Activated naive CD4-positive, alpha-beta T cell treated with Interleukin-2 at 50 U/mL for 16 hours (primary cell): ENCODE results near the gene PKHD1.

Source experiments
- DNase-seq: peaks from one replicate; pipeline ENCODE4 v3.0.0-alpha.2; 2020

The PKHD1 gene

GRCh38 chr6:51768087-51768486 is 319.3 kb downstream of the PKHD1 start:
- DNase-seq: no peak

DNA sequence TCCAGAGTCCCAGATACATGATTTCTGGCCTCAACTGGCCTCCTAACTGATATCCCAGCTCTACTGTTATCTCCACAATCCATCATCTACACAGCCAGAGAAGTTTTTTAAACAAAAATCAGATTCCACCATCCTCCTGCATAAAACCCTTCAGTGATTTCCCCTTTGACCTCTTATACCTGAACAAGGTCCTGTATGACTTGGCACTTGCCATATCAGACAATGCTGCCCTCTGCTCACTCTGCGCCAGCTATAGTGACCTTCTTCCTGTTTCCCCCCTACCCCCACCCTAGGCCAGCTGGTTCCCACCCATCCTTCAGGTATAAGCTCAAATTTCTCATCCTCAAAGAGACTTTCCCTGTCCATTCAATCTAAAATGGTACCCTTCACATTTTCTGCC is 322.2 kb downstream of the PKHD1 start:
- DNase-seq: no peak

- no peak for DNase-seq
Observed at GRCh38 chr6:51753635-51754034, 333.8 kb downstream of the PKHD1 start.

GRCh38 chr6:51743999-51744398 is 343.4 kb downstream of the PKHD1 start:
- DNase-seq: no peak

GRCh38 chr6:51740658-51741057 is 346.8 kb downstream of the PKHD1 start:
- no peak for DNase-seq

DNA sequence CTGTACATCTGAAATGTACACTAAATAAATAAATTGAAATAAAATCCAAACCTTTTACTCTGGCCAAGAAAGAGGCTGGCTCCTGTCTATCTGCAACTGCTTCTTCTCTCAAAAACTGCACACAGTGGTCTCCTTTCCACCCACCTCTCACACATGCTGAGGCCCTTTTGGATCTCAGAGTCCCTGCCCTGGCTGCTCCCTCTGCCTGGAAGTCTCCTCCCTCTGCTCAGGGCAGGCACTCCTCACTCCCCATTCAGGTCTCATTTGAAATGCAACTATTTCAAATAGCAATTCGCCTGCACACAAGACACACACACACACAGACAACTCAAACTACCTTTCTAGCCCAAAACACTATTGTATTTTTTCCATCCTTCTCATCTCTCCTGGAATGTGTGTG is 348.8 kb downstream of the PKHD1 start:
- DNase-seq: no peak

DNA sequence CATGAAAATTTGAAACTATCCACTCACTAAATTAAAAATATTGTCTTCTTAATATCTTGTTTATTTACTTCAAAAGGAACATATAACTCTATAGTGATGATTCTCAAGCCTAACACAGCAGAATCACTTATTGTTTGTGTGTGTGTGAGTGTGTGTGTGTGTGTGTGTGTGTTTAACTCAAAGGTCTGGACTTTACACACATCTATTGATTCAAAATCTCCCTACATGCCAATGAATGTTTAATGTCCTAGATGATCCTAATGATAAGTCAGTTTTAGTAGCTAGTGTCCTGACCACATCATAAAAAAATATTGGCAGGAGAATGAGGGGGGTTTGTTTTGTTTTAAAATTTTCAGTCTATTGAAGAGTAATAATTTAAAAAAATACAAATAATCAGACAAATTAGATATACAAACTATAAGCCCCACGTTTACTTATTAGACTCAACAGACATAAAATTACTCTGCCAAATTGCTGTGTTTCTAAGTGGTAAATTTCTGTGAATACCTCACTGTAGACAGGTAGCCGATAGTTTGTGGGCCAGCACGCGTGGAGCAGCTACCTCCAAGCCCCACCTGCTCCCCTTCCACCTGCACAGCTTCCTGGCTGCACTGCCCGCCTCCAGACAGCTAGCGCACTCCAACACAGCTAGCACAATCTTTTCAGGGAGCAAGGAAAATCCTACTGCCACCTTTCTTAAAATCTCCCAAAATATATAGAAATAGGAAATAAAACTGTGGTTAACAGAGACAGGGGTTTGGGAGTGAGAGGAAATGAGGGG is 349.6 kb downstream of the PKHD1 start:
- DNase-seq: no peak

- DNase-seq: no peak
Observed at GRCh38 chr6:51725155-51725554, 362.3 kb downstream of the PKHD1 start.

- DNase-seq: no peak
Observed at GRCh38 chr6:51720327-51720726, 367.1 kb downstream of the PKHD1 start.

GRCh38 chr6:51719297-51719696 is 368.1 kb downstream of the PKHD1 start:
- DNase-seq: no peak

- DNase-seq: no peak
Observed at GRCh38 chr6:51718533-51718932, 368.9 kb downstream of the PKHD1 start.

- no peak for DNase-seq
Observed at GRCh38 chr6:51717477-51717876, 369.9 kb downstream of the PKHD1 start.

GRCh38 chr6:51711876-51712275 is 375.5 kb downstream of the PKHD1 start:
- DNase-seq: no peak

GRCh38 chr6:51706086-51706485 is 381.3 kb downstream of the PKHD1 start:
- DNase-seq: no peak

- no peak for DNase-seq
Observed at GRCh38 chr6:51704932-51705540, 382.4 kb downstream of the PKHD1 start.

DNA sequence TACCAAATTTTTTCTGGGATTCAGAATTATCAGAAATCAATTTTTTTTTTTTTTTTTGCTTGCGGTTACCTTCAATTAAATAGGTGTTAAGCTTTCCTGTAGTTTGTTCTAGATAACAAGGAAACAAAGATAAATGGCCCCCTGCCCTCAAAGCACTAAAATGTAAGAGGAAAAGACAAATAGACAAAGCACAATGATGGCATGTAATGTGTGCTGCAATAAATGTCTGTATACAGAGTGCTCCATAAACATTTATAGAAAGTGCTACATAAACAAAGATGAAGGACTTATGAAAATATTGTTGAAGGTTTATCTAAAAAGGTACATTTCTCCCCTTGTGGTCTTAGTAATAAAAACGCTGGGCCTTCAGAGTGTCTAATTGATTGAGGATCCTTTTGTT is 384.6 kb downstream of the PKHD1 start:
- no peak for DNase-seq

DNA sequence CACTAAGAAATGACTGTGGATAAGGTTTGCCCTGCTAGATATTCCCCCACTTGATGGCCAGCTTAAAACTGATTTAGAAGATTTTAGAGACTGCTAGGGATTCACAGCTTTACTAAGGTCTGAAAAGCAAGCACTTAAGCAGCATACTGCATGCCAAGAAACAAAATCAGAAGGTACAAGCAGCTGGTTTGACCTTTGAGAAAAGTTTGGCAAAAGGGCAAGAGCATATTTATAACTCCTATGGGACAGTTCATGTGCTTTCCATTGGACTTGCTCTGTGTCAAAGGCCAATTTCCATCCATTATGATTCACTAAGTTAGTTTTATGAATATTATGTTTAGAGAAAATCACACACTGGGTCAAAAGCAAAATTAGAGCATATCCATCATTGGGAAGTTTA is 402.8 kb downstream of the PKHD1 start:
- no peak for DNase-seq

DNA sequence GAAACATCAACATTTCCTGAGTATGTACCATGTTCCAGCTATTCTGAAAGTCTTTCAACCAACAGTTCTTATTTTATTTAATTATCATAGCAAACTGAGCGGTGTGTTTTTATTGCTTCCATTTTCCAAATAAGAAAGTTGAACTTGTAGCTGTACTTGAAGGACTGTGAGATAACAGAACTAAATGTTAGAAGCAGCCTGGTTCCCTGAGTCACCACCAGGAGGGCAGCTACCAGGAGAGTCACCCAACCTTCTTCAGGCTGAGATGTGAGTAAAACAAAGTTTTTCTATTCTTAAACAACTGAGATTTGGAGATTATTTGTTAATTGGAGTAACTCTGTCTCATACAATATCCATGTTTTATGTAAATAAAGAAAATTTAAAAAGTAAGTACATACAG is 403.4 kb downstream of the PKHD1 start:
- no peak for DNase-seq

DNA sequence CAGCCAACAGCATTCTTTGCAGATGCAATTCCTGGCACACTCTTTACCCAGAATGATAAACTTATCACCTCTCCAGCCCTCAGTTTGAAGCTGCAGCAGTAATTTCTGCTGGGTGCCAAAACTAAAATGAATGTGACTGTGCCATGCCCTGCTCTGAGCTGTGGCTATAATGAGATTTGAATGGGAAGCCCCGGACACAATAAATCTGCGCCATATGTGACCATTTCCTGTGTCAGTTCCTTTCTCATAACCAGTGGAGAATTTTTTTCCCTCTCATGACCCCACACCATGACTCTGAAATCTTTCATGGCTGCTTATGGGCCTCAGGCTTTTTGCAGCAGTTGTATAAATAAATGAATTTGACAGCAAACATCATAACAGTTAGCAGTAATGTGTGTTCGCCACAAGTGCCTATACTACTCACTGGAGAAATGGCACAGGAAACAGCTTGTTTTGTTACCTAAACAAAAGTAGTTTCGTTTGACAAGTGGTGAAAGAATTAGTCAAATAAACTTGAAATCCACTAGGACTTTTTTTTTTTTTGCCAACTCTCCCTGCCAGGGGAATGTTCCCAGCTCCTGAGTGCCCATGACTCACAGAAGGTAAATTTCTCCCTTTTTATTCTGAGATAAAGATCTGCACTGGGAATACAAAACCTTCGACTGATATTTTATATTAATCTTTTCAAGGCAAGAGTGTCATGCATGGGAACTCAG is 408.4 kb downstream of the PKHD1 start:
- DNase-seq: no peak

GRCh38 chr6:51678274-51678673 is 409.1 kb downstream of the PKHD1 start:
- DNase-seq: no peak

GRCh38 chr6:51675922-51676275 is 411.5 kb downstream of the PKHD1 start:
- no peak for DNase-seq

DNA sequence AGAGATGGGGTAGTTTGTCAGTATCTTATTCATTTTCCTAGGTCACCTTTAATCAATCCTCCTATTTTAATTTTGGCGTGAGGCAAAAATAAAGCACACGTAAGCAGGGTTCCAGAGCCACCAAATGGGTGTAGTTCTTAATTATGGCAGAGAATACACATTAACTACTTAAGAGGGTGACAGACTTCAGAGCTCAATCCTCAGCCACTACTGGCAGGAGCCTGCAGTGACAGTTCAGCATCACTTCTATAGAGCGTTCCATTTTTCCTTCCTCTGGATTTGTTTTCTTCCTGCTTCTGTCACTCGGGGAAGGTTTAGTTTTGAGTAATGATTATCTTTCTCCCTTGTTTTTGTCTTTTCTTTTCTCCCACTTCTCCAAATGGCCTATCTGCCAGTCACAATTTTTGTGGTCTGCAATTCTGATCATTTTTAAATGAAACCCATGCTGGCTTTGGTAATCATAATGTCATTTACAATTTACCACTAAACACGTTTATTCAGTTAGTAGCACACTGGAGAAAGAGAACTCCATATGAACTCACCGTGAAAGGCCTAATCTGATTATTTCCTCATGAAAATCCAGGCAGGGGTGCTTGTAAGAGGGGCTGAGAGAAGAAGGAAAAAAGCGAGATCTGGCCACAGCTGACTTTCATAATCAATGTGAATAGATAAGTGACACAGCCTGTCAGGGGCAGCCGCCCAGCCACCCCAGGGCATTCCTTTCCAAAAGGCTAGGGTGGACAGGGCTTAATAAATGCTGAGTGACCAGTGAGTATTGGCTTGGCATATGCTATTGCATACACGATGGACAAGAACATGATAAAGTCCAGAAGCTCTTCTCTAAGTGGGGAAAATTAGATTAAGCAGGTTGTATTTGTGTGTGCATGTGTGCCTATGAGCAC is 412.1 kb downstream of the PKHD1 start:
- DNase-seq: no peak

DNA sequence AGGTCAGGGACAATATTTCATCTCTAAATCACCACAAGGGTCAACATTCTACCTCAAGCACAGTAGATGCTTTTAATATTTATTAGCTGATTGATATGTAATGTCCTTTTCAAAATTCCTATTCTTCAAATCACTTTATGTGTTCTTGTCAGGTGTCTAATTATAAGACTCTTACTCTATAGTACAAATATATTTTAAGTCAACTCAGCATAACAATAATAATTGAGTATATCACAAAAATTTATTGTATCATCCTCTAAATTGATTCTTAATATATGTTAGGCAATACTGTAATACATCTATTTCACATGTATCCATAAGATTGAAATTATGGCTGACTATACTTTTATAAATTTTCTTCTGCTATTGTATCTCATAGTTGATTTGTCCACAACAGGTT is 423.9 kb downstream of the PKHD1 start:
- no peak for DNase-seq
